Measurements from ENCODE around the gene SSBP3.
A peak's percentile ranks its signal among the peaks of the same experiment; 100 is the strongest.

Gene SSBP3

GRCh38 chr1:54378874-54379554 lies 27.2 kb downstream of the SSBP3 start:
- intact Hi-C loops (cut with DNase I), result no loop called here
- no peak for DNase-seq

DNA sequence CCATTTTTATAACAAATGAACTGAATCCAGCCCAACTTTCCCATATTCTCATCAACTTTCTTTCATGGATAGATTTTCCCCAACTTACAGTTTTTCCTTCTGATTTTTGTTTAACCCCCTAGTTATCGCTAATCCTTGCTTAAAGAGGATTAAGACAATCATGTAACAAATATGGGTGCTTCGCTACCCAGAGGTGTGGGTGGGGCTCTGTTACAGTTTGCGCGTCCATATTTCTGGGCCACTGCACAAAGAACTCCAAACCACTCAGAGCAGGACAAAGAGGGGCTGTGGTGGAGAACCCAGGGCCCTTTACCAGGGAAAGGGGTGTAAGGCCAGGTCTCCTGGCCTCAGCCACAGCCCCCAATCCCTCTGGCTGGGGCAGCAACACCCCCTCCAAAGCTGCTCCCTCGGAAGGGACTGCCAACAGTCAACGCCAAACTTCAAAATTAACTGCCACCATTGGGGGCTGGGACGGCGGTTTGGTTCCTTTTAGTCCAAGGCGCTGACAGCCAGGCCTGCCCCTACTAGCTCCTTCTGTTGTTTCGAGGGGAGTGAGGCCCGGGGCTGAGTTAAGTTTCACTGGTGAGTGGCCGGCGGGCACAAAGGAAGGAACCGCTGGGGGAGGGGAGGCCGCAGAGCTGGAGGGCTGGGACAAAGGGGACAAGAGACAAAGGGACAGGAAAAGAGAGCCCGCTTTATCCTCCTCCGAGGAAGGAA lies 27.9 kb downstream of the SSBP3 start:
- intact Hi-C loops (cut with DNase I), result no loop called here
- DNase-seq, result peak in 17 of 42 donors; percentile 33 to 69 (median 48)

- DNase-seq, result no peak
- intact Hi-C loops (cut with DNase I), result no loop called here
Observed at GRCh38 chr1:54377040-54377691, 29.0 kb downstream of the SSBP3 start.

DNA sequence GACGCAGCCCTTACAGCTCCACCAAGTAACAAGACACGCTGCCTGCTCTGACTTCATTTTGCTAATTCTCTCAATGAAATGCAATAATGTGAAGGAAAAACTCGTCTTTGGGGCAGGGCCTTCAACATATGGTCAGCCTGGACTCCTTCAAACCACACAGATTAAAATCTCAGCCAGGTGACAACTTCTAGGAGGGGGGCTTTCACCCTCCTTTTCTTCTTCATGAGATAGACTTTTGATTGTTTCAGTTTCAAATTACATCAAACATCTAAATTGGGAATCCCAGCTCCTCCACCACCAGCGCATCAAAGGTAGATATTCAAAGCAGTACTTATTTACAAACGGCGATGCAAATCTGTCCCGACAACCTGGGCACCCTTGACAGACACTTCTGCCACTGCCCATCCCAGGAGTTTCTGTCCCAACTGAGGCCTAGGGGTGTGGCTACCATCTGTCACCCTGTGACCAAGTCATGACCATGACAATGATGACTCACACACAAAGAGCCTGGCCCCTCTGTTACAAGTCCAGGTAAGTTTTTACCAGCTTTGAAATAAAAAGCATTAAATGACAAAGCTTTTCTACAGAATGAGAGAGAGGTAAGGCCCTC lies 29.7 kb downstream of the SSBP3 start:
- DNase-seq, result no peak
- intact Hi-C loops (cut with DNase I), result no loop called here

DNA sequence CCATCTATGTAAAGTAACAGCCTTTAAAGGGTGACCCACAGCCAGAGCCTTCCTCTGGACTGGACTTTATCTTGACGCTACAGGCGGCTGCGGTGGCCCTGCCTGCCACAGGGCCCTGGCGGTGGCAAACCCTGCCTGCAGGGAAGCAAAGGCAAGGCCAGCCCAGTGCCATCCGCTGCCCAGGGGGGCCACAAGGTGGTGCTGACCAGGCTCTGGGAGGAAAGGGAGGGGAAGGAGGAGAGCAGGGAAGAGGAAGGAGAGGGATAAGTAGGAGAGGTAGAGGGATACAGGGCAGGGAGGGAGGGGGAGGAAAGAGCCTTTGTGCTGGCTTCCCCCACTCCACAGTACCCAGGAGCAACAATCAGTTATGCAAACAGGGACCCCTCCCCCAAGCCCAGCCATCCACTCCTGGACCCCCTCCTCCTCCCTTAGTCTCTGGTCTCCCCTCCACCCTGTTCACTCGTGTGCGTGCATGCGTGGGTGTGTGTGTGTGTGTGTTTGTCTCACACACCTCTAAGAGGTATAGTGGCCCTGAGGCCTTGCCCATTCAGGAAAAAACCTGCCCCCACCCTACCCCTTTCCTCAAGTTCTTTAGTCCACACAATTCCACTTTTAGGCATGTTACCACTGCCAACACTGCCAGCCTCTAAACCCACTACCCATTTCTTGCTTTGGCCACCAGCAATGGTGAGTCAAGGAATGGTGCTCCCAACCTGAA lies 30.3 kb downstream of the SSBP3 start:
- intact Hi-C loops (cut with DNase I), result no loop called here
- DNase-seq, result peak in 1 of 42 donors; percentile 17

GRCh38 chr1:54375298-54375697 lies 30.9 kb downstream of the SSBP3 start:
- no peak for DNase-seq
- intact Hi-C loops (cut with DNase I), result no loop called here

- DNase-seq, result no peak
- intact Hi-C loops (cut with DNase I), result no loop called here
Observed at GRCh38 chr1:54374766-54375165, 31.4 kb downstream of the SSBP3 start.

- no peak for DNase-seq
- intact Hi-C loops (cut with DNase I), result no loop called here
Observed at GRCh38 chr1:54372978-54373377, 33.2 kb downstream of the SSBP3 start.

DNA sequence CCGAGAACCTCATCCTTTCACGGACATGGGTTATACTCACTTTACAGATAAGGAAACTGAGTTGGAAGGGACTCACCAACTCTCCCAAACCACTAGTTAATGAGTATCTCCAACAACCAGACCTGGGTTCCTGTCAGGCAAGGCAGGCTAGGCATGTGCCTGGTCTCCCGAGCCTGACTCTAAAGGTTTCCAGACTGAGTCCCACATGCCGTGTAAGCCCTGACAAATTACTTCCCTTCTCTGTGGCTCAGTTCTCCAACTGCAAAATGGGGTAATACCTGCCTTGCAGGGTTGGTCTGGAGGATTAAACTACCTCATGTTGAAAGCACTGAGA lies 34.3 kb downstream of the SSBP3 start:
- DNase-seq, result no peak
- intact Hi-C loops (cut with DNase I), result no loop called here

- DNase-seq, result no peak
- intact Hi-C loops (cut with DNase I), result no loop called here
Observed at GRCh38 chr1:54371038-54371941, 34.9 kb downstream of the SSBP3 start.

- intact Hi-C loops (cut with DNase I), result no loop called here
- no peak for DNase-seq
Observed at GRCh38 chr1:54370287-54370989, 35.8 kb downstream of the SSBP3 start.

DNA sequence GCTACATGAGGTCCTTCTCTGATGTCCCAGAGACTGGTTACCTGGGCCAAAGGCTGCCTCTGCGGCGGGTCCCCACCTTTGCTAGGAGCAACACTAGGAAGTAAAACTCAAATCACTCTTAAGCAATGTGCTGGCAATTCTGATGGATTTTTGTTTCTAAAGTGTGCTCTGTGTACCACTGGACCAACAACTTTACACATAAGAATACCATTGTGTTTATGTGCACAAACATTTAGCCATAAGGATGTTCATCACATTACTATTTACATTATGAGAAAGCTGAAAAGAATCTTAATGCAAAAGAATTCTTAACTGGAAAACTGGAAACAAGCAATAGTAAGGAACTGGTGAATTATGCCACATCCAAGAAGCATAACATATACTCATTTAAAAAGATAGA lies 38.6 kb downstream of the SSBP3 start:
- no peak for DNase-seq
- intact Hi-C loops (cut with DNase I), result no loop called here

DNA sequence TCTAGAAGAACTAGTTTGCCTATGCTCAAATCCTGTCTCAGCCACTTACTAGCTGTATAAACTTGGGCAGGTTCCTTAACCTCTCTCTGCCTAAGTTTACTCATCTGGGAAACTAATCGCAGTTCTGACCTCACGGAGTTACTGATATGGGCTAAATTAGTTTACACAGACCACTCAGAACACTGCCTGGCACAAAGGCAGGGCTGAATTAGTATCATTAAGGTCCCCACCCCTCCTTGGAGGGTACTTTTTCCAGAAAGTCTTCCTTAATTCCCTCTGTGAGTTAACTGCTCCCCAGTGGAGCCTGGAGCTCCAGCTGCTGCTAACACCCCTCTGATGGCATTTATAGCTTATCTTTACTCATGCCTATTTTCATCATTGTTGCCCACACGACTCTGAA lies 40.3 kb downstream of the SSBP3 start:
- intact Hi-C loops (cut with DNase I), result no loop called here
- peak in 2 of 42 donors; percentile 46 to 55 for DNase-seq

GRCh38 chr1:54365398-54365797 lies 40.8 kb downstream of the SSBP3 start:
- no peak for DNase-seq
- intact Hi-C loops (cut with DNase I), result no loop called here

DNA sequence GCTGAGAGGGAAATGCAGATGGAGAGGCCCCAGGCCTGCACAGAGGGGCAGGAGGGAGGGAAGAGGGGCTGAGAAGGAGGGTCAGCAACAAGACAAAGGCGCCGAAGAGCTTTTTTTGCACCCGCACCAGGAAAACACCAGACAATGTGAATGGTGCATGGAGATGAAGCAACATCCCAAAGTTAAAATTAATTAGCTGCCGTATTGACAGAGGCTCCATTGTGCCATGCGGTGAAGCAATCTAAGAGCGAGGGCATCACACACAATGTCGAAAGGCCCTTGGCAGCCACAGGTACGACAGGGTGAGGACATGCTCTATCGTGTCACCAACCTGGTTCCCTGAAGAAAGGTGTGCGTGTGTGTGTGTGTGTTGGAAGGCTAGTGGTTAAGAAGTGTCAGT lies 41.2 kb downstream of the SSBP3 start:
- no peak for DNase-seq
- intact Hi-C loops (cut with DNase I), result no loop called here

- no peak for DNase-seq
- intact Hi-C loops (cut with DNase I), result no loop called here
Observed at GRCh38 chr1:54364582-54364981, 41.6 kb downstream of the SSBP3 start.

DNA sequence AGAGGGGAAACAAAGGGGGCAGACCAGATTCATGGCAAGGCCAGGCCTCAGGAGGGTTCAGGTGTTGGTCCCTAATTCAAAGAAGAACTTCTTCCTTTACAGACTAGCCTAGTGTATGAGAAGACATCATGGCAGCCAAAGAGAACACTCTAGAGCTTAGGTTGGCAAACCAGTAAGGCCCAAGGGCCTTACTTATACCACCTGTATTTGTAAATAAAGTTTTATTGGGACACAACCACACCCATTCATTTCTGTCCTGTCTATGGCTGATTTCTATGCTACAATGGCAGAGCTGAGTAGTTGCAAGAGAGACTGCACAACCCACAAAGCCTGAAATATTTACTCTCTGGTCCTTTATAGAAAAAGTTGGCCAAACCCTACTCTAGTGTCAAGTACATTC lies 42.3 kb downstream of the SSBP3 start:
- intact Hi-C loops (cut with DNase I), result no loop called here
- no peak for DNase-seq

DNA sequence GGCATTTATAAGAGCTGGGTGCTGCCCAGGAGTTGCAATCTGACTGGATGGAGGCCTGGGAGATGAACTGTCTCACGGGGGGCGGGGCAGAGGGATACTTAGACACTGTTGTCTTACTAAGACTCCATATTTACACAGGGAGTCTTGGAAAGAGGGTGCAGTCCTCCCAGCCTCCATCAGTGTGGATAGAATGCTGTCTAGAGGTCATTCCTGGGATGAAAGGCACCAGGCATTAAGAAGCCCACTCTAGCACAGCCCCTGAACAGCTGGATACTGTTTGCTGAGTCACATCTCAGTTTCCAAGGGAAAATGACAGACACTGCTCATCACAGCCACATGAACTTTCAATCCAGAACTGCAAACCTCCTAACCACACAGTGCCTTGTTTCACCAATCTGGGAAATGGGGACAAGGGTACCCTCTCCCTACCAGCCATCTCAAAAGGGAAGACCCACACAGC lies 43.3 kb downstream of the SSBP3 start:
- intact Hi-C loops (cut with DNase I), result no loop called here
- no peak for DNase-seq
